SIG-M5 treated with dmso at 0.1 percent for 504 hours (cell line): ENCODE data around the gene ZDHHC22.

Experiments used
- DNase-seq: peaks from one replicate; lab custom pipeline; 2025; ENCODE audit not compliant: unreplicated experiment; lab: John Stamatoyannopoulos, UW

The ZDHHC22 gene

DNA sequence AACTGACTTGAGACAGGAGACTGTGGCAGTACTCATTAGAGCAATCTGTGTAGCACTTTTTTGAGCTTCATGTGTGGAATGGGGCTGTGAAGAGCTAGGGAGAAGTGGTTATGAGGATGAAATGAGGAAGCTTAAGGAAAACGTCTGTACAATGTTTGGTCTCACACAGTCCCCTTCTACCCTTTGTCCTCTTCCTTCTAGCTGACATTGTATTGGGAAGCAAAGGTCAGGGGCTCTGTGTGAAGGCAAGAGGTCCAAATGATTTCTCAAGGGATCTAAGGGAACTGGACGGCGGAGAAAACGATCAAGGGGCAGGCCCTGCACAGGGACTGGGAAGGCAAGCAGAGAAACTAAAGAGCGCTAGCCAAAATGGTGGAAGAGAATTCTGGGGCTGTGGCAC, 56.6 kb downstream of the ZDHHC22 start:
- DNase-seq: no peak

DNA sequence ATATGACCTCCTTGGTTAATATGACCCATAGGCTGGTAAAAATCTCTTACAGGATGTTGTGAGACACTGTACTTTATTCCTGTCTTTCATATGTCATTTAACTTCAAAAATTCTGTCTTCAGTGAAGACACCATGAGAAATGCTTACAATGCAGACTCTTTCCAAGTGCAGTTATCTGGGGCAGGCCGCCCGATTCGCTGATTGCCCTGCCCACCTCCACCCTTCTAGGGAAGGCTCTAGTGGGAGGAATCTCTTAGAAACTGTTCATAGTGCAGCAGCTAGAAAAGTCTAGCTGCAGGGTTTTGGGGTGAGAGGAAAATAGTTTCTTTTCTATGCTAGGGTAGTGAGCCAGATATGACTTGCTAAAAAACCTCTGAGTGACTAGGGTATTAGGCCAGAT, 58.5 kb downstream of the ZDHHC22 start:
- DNase-seq: no peak

GRCh38 chr14:77082356-77082755, 59.2 kb downstream of the ZDHHC22 start:
- DNase-seq: no peak
